Fibroblast of the conjunctiva (primary cell): ENCODE measurements around the gene SLC25A22.

ENCODE experiments used
- DNase-seq: peaks from one replicate; pipeline ENCODE4 v3.0.0-alpha.2; 2010; ENCODE audit warnings: low read depth

The SLC25A22 gene

DNA sequence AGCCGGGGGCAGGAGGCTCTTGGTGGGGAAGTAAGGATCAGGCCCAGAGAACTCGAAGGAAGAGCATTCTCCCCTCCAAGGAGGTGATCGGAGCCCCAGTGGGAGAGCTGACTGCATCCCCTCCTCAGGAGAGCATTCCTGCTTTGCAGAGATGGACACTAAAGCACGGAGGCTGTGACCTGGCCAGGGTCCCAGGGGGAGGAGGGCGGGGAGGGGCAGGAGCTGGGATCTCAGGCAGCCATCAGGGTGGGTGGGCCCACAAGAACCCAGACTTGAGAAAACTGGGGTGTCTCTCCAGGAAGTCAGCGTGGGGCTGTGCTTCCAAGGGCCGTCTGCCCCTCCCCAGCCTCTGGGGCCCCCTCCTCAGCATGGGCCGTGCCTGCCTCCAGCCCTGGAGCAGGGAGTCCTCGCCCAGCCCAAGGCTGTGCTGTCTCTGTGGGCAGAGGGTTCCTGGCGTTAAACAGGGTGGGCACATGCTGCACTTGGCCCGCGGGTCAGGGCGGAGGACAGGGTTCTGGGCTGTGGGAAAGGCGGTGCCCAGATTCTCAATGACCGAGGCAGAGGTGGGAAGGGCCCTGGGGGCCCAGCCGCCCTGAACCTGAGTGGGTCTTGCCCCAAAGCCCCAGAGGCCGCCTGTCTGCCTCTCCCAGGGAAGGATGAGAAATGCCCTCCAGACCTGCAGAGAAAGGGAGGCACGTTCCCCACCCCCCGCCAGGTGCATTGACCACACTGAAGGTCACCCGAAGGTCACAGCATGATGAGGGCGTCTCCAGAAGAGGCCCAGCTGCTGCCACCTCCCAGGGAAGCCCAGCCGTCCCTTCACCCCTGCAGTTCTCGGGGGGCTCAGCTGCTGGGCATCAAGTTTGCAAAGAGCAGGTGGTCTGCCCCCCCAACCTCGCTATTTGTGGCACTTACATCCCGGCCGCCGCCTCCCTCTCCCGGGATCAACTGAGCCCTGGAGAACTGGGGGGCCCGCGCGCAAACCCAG is 8.8 kb downstream of the SLC25A22 start:
- DNase-seq, result no peak

DNA sequence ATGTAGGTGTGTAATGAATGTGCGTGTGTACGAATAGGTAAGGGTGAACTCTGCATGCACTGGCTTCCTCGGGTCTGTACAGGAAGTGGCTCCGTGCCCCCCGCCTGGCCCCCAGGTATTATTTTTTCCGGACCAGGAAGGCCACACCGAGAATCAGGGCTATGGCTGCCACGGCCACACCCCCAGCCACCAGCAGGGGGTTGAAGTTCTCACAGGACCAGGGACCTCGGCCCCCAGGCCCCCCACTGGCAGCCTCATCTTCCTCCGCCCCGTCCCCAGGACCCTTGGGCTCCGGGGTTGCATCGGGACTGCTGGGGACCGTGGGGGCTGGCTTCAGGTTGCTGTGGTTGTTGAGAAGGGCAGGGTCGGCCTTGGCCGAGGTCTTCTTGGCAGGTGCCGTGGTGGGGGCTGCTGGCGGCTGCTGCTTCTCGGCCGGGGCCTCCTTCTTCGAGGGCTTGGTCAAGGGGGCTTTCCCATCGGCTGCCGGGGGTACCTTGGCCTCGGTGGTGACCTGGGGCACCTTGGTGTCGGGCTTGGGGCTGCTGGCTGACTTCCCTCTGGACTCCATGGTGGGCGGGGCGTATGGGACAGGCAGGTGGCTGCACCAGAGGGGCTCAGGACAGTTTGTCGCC is 10.0 kb downstream of the SLC25A22 start:
- no peak for DNase-seq

DNA sequence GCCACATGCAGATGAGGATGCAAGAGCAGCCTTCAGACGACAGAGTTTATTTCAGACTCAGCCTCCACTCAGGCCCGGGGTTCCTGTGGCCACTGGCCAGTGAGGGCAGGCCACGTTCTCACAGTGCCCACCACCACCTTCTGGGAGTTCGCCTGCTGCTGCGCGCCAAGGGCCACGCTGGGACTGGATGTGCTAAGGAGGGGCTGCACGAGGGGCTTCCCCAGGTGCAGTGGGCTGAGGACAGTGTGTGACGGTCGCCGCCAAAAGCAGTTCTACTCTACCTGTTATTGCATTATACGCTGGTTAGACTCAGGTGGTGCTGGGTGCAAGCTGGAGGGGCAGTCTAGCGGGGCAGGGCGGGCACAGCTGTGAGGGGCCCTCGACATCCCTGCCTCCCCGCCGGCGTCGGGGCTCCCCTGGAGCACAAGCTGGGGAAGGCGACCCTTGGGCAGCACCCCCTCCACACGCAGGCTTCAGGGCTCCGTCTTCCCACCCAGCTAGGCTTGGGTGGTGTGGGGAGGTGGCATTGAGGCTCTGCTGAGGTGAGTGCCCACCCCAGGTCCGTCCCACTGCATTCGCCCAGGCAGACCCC is 10.9 kb downstream of the SLC25A22 start:
- DNase-seq, result no peak

GRCh38 chr11:786235-787083 is 11.6 kb downstream of the SLC25A22 start:
- no peak for DNase-seq

DNA sequence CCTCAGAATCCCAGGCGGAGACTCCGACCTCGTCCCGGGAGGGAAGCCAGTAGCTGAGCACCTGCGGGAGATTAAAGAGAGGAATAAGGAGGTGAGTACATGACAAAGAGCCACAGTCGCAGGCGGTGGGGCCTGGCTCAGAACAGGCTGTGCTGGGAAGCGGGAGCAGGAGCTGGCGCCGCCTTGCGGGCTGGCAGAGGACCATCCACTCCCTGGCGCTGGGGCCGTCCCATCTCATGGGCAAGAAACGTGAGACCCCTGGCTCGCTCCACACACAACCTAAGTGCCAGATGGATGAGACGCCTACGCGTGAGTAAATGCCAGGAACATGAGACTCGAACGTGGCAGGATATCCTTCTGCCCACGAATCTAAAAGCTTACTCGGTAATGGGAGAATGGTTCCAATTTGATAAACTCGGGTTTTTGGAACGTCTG is 14.5 kb downstream of the SLC25A22 start:
- peak; percentile 88 for DNase-seq

DNA sequence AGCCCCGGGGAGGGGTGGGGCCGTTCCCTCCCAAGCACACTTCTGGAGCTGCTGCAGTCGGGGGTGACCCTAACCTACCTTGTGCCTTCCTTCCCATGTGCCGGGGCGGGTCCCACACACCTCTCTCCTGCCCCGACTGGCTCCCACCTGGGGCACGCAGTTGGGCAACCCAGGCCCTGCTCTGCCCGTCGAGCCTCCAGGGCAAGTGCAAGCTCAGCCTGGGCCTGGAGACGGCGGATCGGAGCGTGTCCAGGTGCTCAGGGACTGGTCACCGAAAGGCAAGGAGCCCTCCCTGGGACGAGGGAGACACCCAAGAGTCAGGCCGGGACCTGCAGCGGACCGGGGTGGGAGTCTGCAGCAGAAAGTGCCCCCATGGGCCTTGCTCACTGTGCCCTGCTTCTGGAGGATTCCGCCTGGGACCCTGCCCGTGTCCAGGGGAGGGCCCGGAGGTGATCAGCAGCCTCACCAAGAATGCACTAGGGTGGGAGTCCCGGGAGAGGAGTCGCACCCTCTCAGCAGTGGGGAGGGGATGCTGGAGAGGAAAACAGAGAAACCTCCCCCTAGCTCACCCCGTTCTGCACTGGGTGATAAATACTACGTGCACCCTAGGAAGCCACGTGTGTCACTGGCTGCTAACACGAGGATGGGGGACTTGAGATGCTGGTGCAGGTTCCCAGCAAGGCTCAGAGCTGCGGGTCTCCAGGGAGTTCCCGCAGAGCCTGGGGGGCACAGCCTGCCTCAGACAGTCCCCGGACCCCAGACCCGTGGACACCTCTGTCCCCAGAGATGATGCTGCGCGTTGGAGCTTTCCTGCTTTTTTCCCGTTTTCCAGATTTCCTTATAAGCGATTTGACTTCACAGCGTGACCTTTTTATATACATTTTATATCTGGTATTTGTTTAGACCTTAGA is 15.6 kb downstream of the SLC25A22 start:
- no peak for DNase-seq

DNA sequence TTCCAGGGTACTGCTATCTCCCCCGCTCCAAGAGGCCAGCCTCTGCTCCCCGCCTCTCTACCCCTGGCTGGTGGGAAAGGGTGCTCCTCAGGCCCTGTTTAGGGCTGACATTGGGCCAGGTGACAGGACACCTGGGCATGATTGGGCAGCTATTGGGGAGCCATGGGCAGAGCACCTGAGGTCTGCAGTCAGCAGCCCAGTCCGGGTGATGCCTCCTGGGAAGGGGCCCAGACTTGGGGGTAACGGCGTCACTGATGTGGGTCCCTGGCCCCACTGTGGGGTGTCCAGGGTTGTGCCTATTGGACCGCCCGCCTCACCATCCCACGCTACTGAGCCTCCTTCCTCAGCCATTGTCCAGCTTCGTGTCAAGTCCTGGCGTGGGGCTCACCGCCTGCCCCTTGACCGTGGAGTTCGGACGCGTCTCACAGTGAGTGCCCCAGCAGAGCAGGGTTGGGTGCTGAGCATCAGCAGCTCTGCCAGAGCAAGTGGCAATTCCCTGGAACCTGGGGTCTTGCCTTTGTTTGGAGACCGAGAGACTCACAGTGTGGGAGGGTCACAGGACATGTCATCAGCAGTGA is 18.0 kb downstream of the SLC25A22 start:
- no peak for DNase-seq

- DNase-seq, result no peak
Measured at GRCh38 chr11:778976-779954, 18.8 kb downstream of the SLC25A22 start.

GRCh38 chr11:777288-778255 is 20.5 kb downstream of the SLC25A22 start, which contains the start of gene GATD1:
Gene GATD1, minus strand, starts transcription at chr11:777487. Its CDS starts 25 bp downstream, at chr11:777462.
- DNase-seq, result no peak

DNA sequence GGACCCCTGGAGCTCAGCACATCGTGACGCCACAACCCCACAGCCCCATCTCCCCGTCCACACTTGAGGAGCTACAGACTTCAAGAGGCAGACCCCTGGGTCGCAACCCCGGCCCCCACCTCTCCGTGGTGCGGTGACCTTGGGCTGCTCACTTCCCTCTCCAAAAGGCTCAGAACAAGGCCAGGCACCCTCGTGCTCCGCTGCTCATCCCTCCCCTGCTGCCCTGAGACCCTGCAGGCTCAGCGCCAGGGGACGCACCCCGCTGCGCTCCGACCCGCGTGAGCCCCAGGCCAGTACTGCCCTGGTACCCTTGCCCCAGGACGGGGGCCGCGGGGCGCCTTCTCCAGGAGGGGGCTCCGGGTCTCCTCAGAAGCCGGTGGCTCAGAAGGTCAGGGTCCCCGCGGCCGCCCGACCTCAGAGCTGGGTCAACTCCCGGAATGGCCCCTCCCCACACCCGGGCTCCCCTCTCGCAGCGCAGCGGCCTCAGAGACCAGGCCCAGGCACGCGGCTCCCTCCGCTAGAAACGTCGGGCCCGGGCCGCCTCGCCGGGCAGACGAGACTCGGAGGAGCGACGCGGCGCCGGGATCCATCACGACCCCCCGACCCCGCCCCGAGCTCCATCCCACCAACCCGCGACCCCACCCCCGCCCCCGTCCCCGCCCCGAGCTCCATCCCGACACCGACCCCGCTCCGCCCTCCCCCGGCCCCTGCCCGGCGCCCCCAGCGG is 21.4 kb downstream of the SLC25A22 start:
- no peak for DNase-seq

- DNase-seq, result no peak
Measured at GRCh38 chr11:776263-776560, 21.9 kb downstream of the SLC25A22 start.

DNA sequence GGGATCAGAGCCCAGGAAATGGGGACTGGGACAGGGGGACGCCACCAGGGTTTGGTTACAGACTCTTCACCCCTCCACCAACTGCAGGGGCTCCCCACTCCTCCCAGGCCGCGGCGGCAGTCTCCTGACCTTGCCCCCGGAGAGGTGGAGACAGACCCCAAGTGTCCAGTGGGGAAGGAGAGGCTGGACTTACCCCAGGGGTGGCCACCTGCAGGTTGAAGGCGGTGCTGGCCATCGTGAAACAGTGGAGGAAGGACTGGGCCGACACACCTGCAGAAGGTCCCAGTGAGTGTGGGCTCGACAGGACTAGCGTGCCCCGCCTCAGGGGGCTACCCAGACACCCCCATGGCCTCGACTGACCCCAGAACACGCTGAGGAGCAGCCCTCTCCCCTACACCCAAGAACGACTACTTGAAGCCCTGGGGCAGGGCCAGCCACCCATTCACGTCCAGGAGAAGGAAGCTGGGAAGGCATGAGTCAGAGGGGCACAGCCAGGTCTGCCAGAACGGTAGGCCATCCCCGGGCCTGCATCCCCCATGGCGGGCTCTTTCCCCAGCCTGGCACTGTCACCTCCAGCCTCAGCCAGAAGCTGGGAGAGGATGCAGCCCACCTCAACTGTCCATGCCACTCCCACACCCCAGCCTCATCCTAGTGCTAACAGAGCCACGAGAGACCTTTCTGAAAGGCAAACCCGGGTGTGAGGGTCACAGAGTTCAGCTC is 23.0 kb downstream of the SLC25A22 start:
- DNase-seq, result no peak

GRCh38 chr11:773830-774229 is 24.3 kb downstream of the SLC25A22 start:
- no peak for DNase-seq

DNA sequence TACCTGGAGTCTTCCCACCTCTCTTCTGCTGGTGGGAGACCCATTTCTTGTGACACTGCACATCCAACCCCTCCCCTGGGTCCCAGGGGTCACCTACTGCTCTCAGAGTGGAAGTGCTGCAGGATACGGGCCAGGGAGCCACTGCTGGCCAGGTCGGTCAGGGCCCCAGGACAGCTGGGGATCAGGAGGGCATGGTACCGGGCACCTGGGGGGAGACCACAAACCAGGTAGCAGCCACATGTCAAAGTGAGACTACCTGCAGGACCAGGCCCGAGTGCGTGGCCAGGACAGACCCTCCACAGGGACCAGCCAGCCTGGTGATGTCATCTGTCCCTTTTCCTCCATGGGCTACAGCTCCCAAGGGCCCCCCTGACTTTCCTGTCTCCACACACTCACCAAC is 24.7 kb downstream of the SLC25A22 start:
- DNase-seq, result no peak

DNA sequence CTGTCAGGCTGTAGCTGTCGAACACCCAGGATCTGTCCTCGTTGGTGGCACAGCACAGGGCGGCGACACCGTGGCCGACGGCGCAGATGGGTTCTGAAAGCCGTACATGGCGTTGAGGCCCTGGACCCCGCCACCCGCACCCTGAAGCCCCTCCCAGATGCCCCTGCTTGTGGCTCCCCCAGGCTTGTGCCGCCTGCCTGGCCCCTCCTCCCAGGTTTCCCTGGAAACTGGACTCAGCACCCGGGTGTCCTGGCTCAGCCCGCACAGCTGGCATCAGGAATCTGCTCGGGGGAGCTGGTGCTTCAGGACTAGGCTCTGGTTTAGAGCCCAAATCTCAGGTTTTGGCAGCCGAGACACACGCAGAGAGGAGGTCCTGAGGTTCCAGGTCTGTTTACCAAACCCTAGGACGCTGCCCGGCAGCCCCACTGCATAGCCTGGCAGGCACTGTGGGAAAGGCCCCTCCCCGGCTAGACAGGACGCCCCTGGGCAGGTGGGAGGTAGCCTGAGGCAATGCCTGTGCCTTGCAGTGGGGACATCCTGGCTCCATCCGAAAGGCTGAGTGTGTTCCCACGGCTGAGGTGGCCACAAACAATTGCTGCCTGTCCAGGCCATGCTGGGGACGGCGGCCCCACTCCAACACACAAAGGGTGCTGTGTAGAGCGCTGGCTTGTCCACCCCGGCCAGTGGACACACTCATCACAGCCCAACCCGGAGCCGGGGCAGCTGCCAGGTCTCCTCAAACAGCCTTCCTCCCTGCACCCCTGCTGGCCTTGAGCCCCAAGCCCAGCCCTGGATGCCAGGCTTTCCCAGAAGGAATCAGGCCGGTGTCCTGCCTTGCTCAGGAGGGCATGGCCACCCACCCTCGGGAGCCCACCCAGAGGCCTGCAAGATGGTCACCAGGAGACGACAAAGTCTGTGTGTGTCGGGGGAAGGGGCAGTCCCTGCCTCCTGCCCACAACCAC is 25.4 kb downstream of the SLC25A22 start:
- DNase-seq, result no peak
